Vagina (tissue), 2 donors: ENCODE measurements around the gene MIS18A. TPM values are rescaled to one million over a fixed set of nuclear protein-coding genes. Genes with fewer than 3 reads are reported as not detected.

Experiments used
- DNase-seq, 2 donors: peaks; one replicate each; pipeline ENCODE4 v3.0.0-alpha.2; 2017; ENCODE audit errors: extremely low spot score in 2 of 2
- H3K27ac ChIP-seq: fragments of 200-600 bp; sonication (generic); one replicate; pipeline ENCODE4 v1.5.1; 2019
- H3K27me3 ChIP-seq: fragments of 200-600 bp; sonication (generic); one replicate; pipeline ENCODE4 v1.5.1; 2019
- H3K36me3 ChIP-seq, 2 donors: fragments of 200-600 bp; sonication (generic); one replicate each; pipeline ENCODE4 v1.5.1; 2017 to 2019
- H3K4me1 ChIP-seq: fragments of 200-600 bp; sonication (generic); one replicate; pipeline ENCODE4 v1.5.1; 2019
- H3K4me3 ChIP-seq, 2 donors: fragments of 200-600 bp; sonication (generic); 1 replicate in 1 of 2; 2 replicates in 1 of 2; pipeline ENCODE4 v1.5.1; 2016 to 2019
- H3K9me3 ChIP-seq: fragments of 200-600 bp; sonication (generic); one replicate; pipeline ENCODE4 v1.5.1; 2019
- POLR2A ChIP-seq, 2 donors: fragments of 450-650 bp; IDR thresholded peaks; one replicate each; pipeline ENCODE4 v1.6.1; 2017; ENCODE audit warnings: antibody characterized with exemption in 2 of 2, mild to moderate bottlenecking in 2 of 2, moderate library complexity in 2 of 2
- POLR2AphosphoS5 ChIP-seq, 2 donors: sonication (generic); formaldehyde crosslinking; IDR thresholded peaks; one replicate each; pipeline ENCODE4 v1.9.0; 2017; ENCODE audit warnings: antibody characterized with exemption in 2 of 2, mild to moderate bottlenecking in 2 of 2, low read depth in 1 of 2; ENCODE audit not compliant: insufficient read depth in 1 of 2
- intact Hi-C: fragments of 100-400 bp; cut with DNase I; formaldehyde crosslinking; loops from one replicate; pipeline ENCODE4 v1.15.1; 2023
- total RNA-seq: library from RNA; depleted of rRNA; stranded (reverse); fragments of >200 nt; gene quantifications from one replicate; pipeline ENCODE4 v1.2.3, GENCODE V29; 2016
- TF ChIP-seq, protein P1 (sequence below), 3 experiments: fragments of 450-650 bp in 2 of 3; fragments of 200-600 bp in 1 of 3; sonication (generic) in 1 of 3; IDR thresholded peaks; one replicate each; pipeline ENCODE4 v1.5.1; 2017 to 2019; ENCODE audit warnings: antibody characterized with exemption in 3 of 3, mild to moderate bottlenecking in 2 of 3, moderate library complexity in 2 of 3

MIS18A gene
- total RNA-seq, 1 donor from 2014 or later: 3.4 TPM

DNA sequence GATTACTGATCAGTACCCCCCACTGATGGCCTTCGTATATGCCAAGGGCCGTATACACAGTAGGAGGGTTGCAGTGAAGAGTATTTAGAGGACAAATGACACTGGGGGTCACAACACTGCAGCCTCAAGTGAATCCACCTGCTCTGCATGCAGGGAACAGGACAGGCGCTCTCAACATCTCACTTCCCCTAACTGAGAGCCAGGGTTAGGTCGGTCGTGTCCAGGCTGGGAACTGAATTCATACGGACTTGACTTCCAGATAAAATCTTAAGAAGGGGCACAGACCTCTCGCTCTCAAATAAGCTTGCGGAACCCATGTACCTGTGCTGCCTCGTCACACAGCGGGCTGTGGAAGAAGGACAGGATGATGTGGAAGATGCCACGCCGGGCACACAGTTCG lies 42.6 kb upstream of the MIS18A start:
- H3K4me3 ChIP-seq: no peak overlapping the region
- no peak for DNase-seq
- intact Hi-C loops: no loop called here
- peaks cover 0 to 98% of the 10 kb centered on the region in 2 donors for H3K36me3 ChIP-seq
- no peak for TF ChIP-seq POLR2A (IDR thresholded peaks at IDR 0.05)
- TF ChIP-seq POLR2AphosphoS5 (IDR thresholded peaks at IDR 0.05; ENCODE audit: insufficient read depth in 1 of 2, low read depth in 1 of 2): no peak
- TF ChIP-seq, protein P1, sequence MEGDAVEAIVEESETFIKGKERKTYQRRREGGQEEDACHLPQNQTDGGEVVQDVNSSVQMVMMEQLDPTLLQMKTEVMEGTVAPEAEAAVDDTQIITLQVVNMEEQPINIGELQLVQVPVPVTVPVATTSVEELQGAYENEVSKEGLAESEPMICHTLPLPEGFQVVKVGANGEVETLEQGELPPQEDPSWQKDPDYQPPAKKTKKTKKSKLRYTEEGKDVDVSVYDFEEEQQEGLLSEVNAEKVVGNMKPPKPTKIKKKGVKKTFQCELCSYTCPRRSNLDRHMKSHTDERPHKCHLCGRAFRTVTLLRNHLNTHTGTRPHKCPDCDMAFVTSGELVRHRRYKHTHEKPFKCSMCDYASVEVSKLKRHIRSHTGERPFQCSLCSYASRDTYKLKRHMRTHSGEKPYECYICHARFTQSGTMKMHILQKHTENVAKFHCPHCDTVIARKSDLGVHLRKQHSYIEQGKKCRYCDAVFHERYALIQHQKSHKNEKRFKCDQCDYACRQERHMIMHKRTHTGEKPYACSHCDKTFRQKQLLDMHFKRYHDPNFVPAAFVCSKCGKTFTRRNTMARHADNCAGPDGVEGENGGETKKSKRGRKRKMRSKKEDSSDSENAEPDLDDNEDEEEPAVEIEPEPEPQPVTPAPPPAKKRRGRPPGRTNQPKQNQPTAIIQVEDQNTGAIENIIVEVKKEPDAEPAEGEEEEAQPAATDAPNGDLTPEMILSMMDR (IDR thresholded peaks at IDR 0.05): no peak
- no peaks in the 10 kb centered on the region for H3K27me3 ChIP-seq
- no peaks in the 10 kb centered on the region for H3K9me3 ChIP-seq
- no peaks in the 10 kb centered on the region for H3K4me1 ChIP-seq
- no peak overlapping the region for H3K27ac ChIP-seq

DNA sequence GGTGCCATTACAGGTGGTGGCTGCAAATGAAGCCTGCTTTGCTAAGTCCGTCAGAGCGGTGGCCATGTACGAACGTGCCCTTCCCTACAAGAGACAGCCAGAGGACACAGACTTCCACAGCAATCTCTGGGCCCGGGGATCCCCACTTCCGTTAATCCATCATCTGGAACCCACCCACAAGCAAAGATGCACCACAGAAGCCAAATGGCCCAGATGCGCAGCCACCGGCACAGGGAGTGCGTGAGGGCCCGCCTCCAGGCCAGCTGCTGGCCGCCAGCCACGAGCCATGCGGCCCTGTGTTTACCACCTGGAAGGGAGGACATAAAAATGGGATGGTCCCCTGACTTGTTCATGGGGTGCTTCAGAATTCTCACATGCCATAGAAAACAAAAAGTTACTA lies 41.9 kb upstream of the MIS18A start:
- TF ChIP-seq, protein P1 (IDR thresholded peaks at IDR 0.05): no peak
- no peak for TF ChIP-seq POLR2AphosphoS5 (IDR thresholded peaks at IDR 0.05; ENCODE audit: insufficient read depth in 1 of 2, low read depth in 1 of 2)
- no peak for TF ChIP-seq POLR2A (IDR thresholded peaks at IDR 0.05)
- Histone ChIP-seq H3K4me1 (no peaks in the 10 kb centered on the region), H3K27me3 (no peaks in the 10 kb centered on the region), H3K4me3 (no peak overlapping the region), H3K27ac (no peak overlapping the region), H3K9me3 (no peaks in the 10 kb centered on the region), H3K36me3 (peaks cover 0 to 98% of the 10 kb centered on the region in 2 donors)
- DNase-seq: no peak
- intact Hi-C loops: no loop called here

DNA sequence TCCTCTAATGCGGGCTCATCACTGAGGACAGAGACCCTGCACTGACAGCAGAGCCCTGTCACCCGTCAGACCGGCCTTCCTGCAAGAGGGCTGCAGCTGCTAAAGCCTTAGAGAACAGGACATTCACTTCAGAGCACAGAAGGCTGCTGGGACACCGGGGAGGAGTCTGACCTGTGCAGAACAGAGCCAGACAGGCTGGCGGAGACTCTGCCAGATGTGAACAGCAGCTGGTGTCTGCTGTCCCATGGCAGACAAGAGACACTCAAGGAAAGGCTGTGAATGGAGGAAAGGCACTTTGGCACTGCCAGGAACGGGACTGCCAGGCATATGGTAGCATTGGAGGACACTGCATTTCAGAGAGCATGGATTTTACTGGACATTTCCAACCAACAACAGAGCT lies 41.2 kb upstream of the MIS18A start:
- intact Hi-C loops: no loop called here
- Histone ChIP-seq H3K4me1 (no peaks in the 10 kb centered on the region), H3K27me3 (no peaks in the 10 kb centered on the region), H3K9me3 (no peaks in the 10 kb centered on the region), H3K4me3 (no peak overlapping the region), H3K36me3 (peaks cover 0 to 98% of the 10 kb centered on the region in 2 donors), H3K27ac (no peak overlapping the region)
- DNase-seq: no peak
- TF ChIP-seq, protein P1 (IDR thresholded peaks at IDR 0.05): no peak
- TF ChIP-seq POLR2AphosphoS5 (IDR thresholded peaks at IDR 0.05; ENCODE audit: insufficient read depth in 1 of 2, low read depth in 1 of 2) (no peak), POLR2A (IDR thresholded peaks at IDR 0.05) (no peak)

DNA sequence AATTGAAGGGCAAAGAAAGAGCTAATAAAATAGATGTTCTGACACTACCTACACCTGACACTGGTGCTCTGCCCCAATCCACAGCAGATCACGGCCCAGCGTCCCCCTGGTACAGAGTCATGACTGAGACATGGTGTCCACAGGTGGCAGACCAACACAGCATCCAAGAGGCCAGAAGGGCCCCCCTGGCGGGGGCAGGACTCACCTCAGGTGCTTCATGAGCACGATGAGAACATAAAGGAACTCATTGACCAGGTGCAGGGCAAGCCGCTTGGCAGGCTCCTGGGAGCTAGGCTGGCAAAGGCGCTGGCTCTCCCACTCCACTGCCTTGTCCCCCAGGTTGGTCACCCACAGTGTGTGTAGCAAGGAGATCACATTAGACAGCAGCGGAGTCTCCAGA lies 40.2 kb upstream of the MIS18A start:
- intact Hi-C loops: no loop called here
- H3K36me3 ChIP-seq: peaks cover 0 to 94% of the 10 kb centered on the region in 2 donors
- no peak for TF ChIP-seq POLR2A (IDR thresholded peaks at IDR 0.05)
- no peak for TF ChIP-seq POLR2AphosphoS5 (IDR thresholded peaks at IDR 0.05; ENCODE audit: insufficient read depth in 1 of 2, low read depth in 1 of 2)
- TF ChIP-seq, protein P1 (IDR thresholded peaks at IDR 0.05): no peak

DNA sequence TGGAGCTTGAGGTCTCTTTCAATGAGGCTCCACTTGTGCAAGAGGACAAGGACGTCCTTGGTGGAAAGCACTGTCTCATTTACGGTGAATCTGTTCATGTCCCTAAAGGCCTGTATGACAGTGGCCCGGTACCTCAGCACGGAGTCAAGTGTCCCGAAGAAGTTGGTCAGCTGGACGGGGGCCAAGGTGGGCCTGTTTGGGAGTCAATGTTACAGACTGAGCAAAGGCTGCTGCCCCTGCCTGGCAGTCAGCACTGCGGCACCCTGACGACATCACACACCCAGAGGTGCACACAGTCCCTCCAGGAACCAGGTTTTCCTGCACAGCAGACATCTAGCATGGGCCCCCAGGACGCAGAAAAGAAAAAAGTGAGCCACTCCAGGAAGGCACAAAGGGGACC lies 38.9 kb upstream of the MIS18A start:
- H3K9me3 ChIP-seq: no peaks in the 10 kb centered on the region
- no peak for DNase-seq
- H3K36me3 ChIP-seq: peaks cover 0 to 88% of the 10 kb centered on the region in 2 donors
- no peak overlapping the region for H3K27ac ChIP-seq
- no peaks in the 10 kb centered on the region for H3K4me1 ChIP-seq
- no peak overlapping the region for H3K4me3 ChIP-seq
- no peaks in the 10 kb centered on the region for H3K27me3 ChIP-seq
- TF ChIP-seq, protein P1 (IDR thresholded peaks at IDR 0.05): no peak
- intact Hi-C loops: no loop called here

More for the DNA sequence above, 40.2 kb upstream of the MIS18A start:
- Histone ChIP-seq H3K9me3 (no peaks in the 10 kb centered on the region), H3K4me3 (no peak overlapping the region), H3K27ac (no peak overlapping the region), H3K4me1 (no peaks in the 10 kb centered on the region), H3K27me3 (no peaks in the 10 kb centered on the region)
- no peak for DNase-seq
